ENCODE results near the gene VGLL3.
"Not testable (repeated sequence)": the region's sequence is repeated elsewhere in the genome, so short reads cannot be mapped to it uniquely, and the experiment has no call there.

The VGLL3 gene

GRCh38 chr3:86990734-86991481 is at the start of gene VGLL3:
TSS of gene VGLL3 (minus strand) at chr3:86991149. CDS start at chr3:86990743, 406 bp downstream.
- peak; percentile 76 for DNase-seq (ENCODE audit: low read depth)

GRCh38 chr3:87037652-87038051 is 46.7 kb upstream of the VGLL3 start:
- DNase-seq (ENCODE audit: low read depth), result no peak

GRCh38 chr3:87036671-87037070 is 45.7 kb upstream of the VGLL3 start:
- DNase-seq (ENCODE audit: low read depth), result no peak

GRCh38 chr3:87035339-87035738 is 44.4 kb upstream of the VGLL3 start:
- no peak for DNase-seq (ENCODE audit: low read depth)

GRCh38 chr3:87033205-87033604 is 42.3 kb upstream of the VGLL3 start:
- no peak for DNase-seq (ENCODE audit: low read depth)

GRCh38 chr3:87025661-87026645 is 35.0 kb upstream of the VGLL3 start:
- no peak for DNase-seq (ENCODE audit: low read depth)

GRCh38 chr3:87017370-87017769 is 26.4 kb upstream of the VGLL3 start:
- not testable (repeated sequence) for DNase-seq (ENCODE audit: low read depth)

- no peak for DNase-seq (ENCODE audit: low read depth)
Measured at GRCh38 chr3:87009271-87009670, 18.3 kb upstream of the VGLL3 start.

GRCh38 chr3:87006844-87007439 is 16.0 kb upstream of the VGLL3 start:
- no peak for DNase-seq (ENCODE audit: low read depth)

- DNase-seq (ENCODE audit: low read depth), result no peak
Measured at GRCh38 chr3:87004883-87005282, 13.9 kb upstream of the VGLL3 start.

GRCh38 chr3:87002346-87002745 is 11.4 kb upstream of the VGLL3 start:
- DNase-seq (ENCODE audit: low read depth), result no peak

- DNase-seq (ENCODE audit: low read depth), result no peak
Measured at GRCh38 chr3:87001473-87002098, 10.6 kb upstream of the VGLL3 start.

GRCh38 chr3:87000940-87001339 is 10.0 kb upstream of the VGLL3 start:
- no peak for DNase-seq (ENCODE audit: low read depth)

- DNase-seq (ENCODE audit: low read depth), result no peak
Measured at GRCh38 chr3:86998569-86998968, 7.6 kb upstream of the VGLL3 start.

- DNase-seq (ENCODE audit: low read depth), result no peak
Measured at GRCh38 chr3:86996261-86996955, 5.5 kb upstream of the VGLL3 start.

GRCh38 chr3:86995537-86995936 is 4.6 kb upstream of the VGLL3 start:
- DNase-seq (ENCODE audit: low read depth), result no peak

- DNase-seq (ENCODE audit: low read depth), result no peak
Measured at GRCh38 chr3:86993704-86994103, 2.8 kb upstream of the VGLL3 start.

- no peak for DNase-seq (ENCODE audit: low read depth)
Measured at GRCh38 chr3:86991840-86992435, 989 bp upstream of the VGLL3 start.

- no peak for DNase-seq (ENCODE audit: low read depth)
Measured at GRCh38 chr3:86991482-86991815, 500 bp upstream of the VGLL3 start.

GRCh38 chr3:86990012-86990733 is 776 bp downstream of the VGLL3 start:
- no peak for DNase-seq (ENCODE audit: low read depth)

GRCh38 chr3:86989611-86990010 is 1.3 kb downstream of the VGLL3 start:
- DNase-seq (ENCODE audit: low read depth), result no peak
